Glomerular visceral epithelial cell (primary cell): ENCODE data around the gene FAM111B.

Experiments
- DNase-seq: peaks from one replicate; pipeline ENCODE4 v3.0.0-alpha.2; 2016; ENCODE audit errors: extremely low spot score

FAM111B gene

DNA sequence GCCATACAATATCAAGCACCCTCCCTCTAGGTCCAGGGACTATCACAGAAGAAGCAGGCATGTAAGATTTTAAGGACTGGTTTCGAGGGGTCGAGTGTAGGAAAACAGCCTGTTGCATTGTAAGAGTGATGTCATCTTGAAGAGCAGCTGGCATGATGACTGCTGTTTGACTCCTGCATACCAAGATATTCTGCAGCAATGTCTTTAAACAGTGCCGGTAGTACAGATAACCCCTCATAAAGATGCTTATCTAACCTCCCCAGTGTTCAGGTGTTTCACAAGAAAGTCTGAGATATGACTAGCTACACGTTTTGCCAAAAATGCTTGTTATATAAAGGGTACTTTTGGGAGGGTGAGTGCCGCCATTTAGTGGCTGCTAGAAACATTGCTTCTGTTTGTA is 47.6 kb downstream of the FAM111B start:
- no peak for DNase-seq

DNA sequence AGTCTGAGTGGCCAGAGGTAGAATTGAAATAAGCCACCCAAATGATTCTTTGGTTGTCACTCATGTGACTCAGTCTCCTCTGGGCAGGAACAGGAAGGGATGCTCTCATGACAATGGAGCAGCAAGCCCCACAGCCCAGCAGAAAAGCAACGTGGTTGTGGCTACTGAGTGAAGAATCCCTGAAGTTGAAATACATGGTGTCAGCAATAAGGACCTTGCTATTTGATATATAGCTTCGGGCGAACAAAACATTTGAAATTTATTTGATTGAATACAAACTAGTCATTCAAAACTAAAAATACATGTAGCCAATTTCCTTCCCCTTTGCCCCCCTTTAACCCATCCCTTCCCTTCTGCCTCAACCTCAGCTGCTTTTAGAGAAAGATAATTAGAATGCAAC is 50.4 kb downstream of the FAM111B start:
- no peak for DNase-seq

DNA sequence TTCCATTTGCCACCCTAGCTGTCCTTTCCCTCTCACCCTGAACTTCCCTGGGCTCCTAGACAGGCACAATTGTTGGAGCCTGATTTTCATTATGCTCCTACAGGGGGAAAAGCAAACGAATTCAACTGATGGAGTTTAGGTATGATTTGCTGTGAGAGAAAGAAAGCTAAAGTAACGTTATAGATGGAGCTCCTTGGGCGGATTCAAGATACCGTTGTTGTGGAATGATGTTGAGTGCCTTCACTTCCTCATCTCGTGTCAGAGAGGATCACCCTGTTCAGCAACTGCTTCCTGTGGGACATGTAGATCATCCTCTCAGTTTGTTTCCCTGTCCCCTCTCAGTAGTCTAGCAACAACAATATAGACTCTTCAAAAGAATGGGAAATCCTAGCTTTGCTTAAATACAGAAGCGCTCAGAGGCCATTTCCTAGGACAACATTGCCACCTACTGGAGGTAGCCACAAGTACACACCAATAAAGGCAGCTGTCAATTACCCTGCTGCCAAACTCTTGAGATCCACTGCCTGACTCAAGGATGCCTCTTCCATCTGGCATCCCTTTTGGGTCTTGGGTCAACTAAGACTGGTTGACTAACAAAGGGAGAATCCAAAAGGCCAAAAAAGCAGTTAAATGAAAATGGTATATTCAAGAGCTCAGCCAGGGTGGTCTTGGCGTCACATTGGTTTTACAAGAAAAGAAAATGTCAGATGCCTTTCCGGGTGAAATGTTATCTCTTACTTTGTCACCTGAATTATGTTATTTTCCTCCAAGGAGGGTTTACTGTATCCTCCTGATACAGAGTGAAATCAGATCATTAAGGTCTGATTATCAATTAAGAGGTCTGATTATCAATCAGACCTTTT is 51.4 kb downstream of the FAM111B start:
- peak; percentile 74 for DNase-seq

DNA sequence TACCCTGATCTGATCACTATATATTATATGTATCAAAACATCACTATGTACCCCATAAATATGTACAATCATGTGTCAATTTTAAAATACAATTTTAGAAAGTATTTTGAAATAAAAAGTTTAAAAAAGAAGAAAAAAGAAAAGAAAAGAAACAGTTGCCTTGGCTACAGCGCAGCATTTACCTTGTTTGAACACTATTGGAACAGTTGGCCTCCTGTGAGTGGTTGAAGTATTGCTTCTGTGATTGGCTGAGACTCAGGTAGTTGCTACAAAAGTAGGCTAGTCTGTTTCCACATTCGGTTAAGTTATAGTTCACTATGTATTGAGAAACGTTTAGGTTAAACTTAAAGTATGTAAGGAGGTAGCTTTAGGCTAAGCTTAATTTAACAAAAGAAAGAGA is 57.0 kb downstream of the FAM111B start:
- DNase-seq: no peak

DNA sequence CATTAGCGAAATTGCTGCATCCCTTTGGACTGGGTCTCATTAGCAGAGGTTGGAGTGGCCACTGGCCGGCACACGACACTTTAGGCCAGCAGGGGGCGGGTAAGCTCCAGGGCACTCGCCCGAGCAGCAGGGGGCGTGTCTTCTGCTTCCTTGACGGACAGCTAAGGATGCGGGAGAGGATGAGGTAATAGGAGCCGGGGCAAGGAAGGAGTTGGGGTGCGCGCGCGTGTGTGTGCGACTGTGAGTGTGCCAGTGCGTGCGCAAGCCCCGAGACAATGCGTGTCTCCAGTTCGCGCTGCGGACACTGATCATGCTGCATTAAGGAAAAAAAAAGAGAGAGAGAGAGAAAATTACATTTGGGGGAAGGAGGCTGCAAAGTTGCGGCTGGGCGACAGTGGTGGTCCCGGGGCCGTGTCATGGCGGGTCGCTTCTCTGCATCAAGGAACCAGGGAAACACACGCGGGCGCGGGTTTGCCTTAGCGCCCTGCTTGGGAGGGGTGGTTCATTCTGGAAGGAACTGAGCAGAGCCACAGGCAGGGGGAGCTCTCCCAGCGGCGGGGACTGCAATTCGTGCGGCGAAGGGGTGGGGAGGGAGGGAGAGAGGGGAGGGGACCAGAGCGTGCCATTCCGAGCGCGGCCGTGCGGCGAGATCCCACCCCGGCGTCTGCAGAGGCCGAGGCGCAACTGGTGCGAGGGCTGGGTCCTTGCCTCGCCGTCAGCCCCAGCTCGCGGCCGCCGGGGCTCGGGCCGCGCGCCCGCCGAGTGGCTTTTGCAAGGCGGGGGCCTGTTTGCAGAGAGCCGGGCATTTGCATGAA is 64.7 kb downstream of the FAM111B start, which contains the start of gene DTX4:
Gene DTX4, plus strand, starts transcription at position 625 of the 815 bp plus-strand sequence. CDS start 464 bp downstream, outside the sequence.
- DNase-seq: peak; percentile 85

DNA sequence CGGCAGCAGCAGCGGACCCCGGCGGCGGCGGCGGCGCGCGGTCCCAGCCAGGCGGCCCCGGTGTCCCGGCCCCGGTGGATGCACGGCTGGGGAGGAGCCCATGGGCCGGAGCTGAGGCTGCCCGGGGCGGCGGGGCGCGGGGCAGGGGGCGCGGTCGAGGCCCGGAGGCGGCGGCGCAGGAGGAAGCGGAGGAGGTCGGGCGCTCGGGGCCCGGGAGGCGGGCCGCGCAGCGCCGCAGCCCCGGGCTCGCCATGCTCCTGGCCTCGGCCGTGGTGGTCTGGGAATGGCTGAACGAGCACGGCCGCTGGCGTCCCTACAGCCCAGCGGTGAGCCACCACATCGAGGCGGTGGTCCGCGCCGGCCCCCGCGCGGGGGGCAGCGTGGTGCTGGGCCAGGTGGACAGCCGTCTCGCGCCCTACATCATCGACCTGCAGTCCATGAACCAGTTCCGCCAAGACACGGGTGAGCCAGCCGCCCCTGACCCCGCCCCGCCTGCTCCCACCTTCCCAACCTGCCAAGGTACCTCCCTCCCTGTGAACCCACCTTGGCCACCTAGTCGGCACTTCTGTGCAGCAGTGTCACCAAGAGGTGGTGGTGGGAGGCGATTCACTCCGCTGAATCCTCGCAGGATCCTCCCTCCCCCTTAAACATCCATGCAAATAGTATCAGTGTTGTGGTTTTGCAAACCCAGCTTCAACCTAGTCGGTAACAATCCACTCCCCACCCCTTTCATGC is 65.5 kb downstream of the FAM111B start:
- no peak for DNase-seq

DNA sequence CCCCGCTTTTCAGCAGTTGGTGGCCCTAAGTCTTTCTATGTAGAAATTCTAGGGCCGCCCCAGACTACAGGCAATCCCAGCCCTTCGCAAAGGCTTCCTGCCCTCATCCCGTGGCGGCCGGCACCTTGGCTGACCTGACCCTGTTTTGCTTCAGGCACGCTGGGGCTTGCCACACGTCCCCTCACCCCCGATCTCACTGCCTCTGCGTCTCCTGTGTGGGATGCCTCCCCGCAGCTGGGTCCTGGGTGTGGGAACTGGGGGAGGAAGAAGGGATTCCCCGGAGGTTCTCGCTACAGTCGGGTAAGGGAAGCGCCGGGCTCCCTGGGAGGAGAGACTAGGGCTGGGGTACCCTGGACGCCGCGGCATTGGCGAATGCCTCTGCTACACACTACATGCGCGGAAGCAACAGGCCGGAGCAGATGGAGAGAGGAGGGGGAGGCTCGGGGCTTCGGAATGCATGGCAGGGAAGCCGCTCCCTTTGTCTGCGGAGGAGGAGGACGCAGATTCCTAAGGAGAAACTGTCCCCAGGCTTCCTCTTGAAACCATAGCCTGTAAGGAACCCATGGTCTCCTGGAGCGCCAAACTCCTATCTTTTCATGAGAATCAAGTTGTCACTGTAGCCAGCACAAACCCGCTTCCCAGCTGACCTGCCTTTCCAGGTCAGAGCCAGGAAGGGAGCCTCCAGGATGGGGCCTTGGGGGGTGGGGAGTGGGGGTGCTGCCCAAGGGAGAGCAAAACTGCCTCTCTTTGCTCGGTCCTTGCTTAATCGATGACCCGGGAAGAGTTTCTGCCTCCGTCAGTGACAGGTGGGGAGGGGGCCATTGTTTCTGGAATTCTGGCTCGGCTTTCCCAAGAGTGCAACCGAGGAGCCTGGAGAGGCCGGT is 66.3 kb downstream of the FAM111B start:
- no peak for DNase-seq

DNA sequence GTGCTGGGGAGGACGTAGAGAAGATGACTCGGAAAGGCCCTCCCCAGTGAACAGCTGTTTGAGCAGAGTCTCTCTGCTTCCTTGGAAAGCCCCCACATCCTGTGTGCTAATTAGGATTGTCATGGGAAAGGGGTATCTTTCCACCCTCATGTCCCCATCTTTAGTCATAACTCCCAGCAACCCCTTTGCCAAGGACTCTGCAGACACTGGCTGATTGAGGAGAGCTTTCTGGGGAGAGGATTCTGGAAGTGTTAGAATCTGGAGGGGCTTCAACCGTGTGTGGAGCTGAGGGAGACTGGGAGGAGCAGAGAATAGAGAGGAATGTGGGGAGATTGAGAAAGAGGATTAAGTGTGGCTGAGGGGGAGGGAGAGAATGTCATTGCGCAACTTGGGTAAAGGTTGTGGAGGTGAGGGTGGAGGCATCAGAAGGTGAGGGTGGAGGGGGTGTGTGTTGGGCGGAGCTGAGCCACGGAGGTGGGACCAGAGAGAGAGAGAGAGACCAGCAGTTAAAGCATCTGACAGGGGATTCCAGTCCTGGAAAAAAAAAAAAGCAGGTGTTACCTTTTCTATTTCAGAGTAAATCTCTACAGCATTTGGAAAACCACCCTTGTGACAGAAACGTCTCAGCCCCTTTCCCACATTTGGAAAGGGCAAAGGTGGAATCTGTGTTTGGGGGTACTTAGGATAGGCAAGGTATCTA is 67.1 kb downstream of the FAM111B start:
- DNase-seq: peak; percentile 19

DNA sequence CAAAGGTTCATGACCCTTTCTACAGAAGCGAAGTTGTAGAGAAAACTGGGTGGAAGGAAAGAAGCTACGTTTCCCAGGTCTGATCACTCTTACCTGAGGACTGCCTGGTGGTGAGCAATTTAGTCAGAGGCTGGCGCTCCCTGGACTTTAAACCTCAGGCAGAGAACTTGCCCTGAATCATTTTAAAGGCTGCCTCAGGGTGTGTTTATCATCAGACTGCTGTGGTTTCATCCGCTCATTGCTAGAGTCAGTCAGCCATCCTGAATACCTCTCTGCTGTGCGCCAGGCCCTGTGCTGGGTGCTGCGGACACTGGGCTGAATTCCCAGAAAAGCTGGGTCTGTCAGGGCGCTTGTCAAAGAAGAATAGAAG is 67.6 kb downstream of the FAM111B start:
- DNase-seq: peak; percentile 30

DNA sequence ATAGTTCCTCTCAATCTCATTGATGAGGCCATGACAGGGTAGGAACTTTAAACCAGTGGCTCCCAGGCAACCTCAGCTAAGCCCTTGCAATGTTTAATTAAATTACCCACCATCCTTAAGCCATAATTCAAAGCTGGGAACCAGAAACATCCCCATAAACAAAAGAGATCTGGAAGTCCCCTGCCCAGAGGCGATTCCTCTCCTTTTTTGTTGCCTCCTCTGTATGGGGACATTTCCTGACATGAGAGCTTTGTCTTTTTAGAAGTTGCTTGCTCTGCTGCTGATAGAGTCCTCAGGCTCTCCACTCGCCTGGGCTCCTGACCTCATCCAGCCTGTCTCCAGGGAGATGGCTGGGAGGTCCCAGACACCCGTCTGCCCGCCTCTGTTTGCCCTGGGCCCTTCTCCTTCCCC is 68.1 kb downstream of the FAM111B start:
- DNase-seq: no peak

DNA sequence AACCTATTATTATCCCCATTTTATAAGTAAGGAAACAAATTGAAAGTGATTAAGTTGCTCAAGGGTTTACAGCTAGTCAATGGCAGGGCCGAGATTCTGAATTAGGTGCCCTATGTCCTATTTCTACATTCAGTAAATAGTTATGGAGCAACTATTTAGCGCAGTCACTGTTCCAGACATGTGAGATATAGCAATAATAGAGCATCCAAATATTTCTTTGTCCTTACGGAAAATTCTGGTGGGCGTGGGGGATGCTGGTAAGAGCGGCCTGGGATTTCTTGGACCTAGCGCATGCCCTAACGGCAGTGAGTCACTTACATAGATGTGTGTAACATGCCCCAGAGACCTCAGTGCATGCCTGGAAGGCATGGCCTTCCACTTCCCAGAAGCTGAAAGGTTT is 69.3 kb downstream of the FAM111B start:
- DNase-seq: no peak
